HepG2 (cell line): ENCODE results near the gene RBM12. TPM values are rescaled to one million over a fixed set of nuclear protein-coding genes. Genes with fewer than 3 reads are reported as not detected.

Experiments
- ADNP ChIP-seq: sonication (generic); formaldehyde crosslinking; IDR thresholded peaks from 2 replicates; pipeline ENCODE4 v1.4.0; 2020; ENCODE audit warnings: missing genetic modification reagents
- CREBL2 ChIP-seq: sonication (generic); formaldehyde crosslinking; IDR thresholded peaks from 2 replicates; pipeline ENCODE4 v1.8.1; 2023; ENCODE audit warnings: missing genetic modification reagents, mild to moderate bottlenecking, borderline replicate concordance
- FIP1L1 ChIP-seq: fragments of 200-400 bp; formaldehyde crosslinking; IDR thresholded peaks from 2 replicates; pipeline ENCODE4 v1.6.1; 2018; ENCODE audit warnings: low read depth, mild to moderate bottlenecking, low read length, moderate library complexity, borderline replicate concordance; ENCODE audit not compliant: insufficient read depth
- HIVEP1 ChIP-seq: sonication (generic); formaldehyde crosslinking; IDR thresholded peaks from 2 replicates; pipeline ENCODE4 v1.4.0; 2020; ENCODE audit warnings: mild to moderate bottlenecking, missing genetic modification reagents
- KLF15 ChIP-seq: sonication (generic); formaldehyde crosslinking; IDR thresholded peaks from 2 replicates; pipeline ENCODE4 v1.8.1; 2023; ENCODE audit warnings: borderline replicate concordance, mild to moderate bottlenecking, inconsistent platforms, missing genetic modification reagents, mixed read lengths
- MAF1 ChIP-seq: sonication (generic); formaldehyde crosslinking; IDR thresholded peaks from 2 replicates; pipeline ENCODE4 v1.5.0; 2020; ENCODE audit warnings: missing genetic modification reagents, borderline replicate concordance
- MATR3 ChIP-seq: sonication (generic); formaldehyde crosslinking; IDR thresholded peaks from 2 replicates; pipeline ENCODE4 v1.4.0; 2020; ENCODE audit warnings: missing genetic modification reagents
- MZF1 ChIP-seq: sonication (generic); formaldehyde crosslinking; IDR thresholded peaks from 2 replicates; pipeline ENCODE4 v1.8.1; 2023; ENCODE audit warnings: mild to moderate bottlenecking, missing genetic modification reagents, borderline replicate concordance
- TOPORS ChIP-seq: sonication (generic); formaldehyde crosslinking; IDR thresholded peaks from 2 replicates; pipeline ENCODE4 v1.8.0; 2023; ENCODE audit warnings: mild to moderate bottlenecking, missing genetic modification reagents
- ZC3H4 ChIP-seq: sonication (generic); formaldehyde crosslinking; IDR thresholded peaks from 2 replicates; pipeline ENCODE4 v1.4.0; 2020; ENCODE audit warnings: missing genetic modification reagents, borderline replicate concordance
- ZFP91 ChIP-seq: sonication (generic); formaldehyde crosslinking; IDR thresholded peaks from 2 replicates; pipeline ENCODE4 v1.9.0; 2022; ENCODE audit warnings: missing genetic modification reagents, mild to moderate bottlenecking, borderline replicate concordance
- ZIK1 ChIP-seq: sonication (generic); formaldehyde crosslinking; IDR thresholded peaks from 2 replicates; pipeline ENCODE4 v1.5.0; 2020; ENCODE audit warnings: mild to moderate bottlenecking, low read depth, missing genetic modification reagents, borderline replicate concordance
- ZMYM3 ChIP-seq: sonication (generic); formaldehyde crosslinking; IDR thresholded peaks from 2 replicates; pipeline ENCODE4 v1.5.1; 2020; ENCODE audit warnings: mild to moderate bottlenecking, missing genetic modification reagents
- ZNF350 ChIP-seq: sonication (generic); formaldehyde crosslinking; IDR thresholded peaks from 2 replicates; pipeline ENCODE4 v1.4.0; 2020; ENCODE audit warnings: mild to moderate bottlenecking, low read depth, missing genetic modification reagents, borderline replicate concordance
- ZNF839 ChIP-seq: sonication (generic); formaldehyde crosslinking; IDR thresholded peaks from 2 replicates; pipeline ENCODE4 v1.4.0; 2020; ENCODE audit warnings: missing genetic modification reagents, mild to moderate bottlenecking, borderline replicate concordance
- polyA plus RNA-seq, 8 experiments: library from polyadenylated mRNA; depleted of rRNA in 3 of 8; stranded (reverse) in 7 of 8; unstranded in 1 of 8; fragments of >200 nt; fragmentation: Illumina TruSeq in 4 of 8; extraction: Trizol in 4 of 8; gene quantifications; 2 replicates each; pipeline versions ENCODE4 v1.2.1 to v1.2.3, GENCODE V29; 2011 to 2016; ENCODE audit warnings: low read depth in 4 of 8, missing spikeins in 1 of 8, mixed read lengths in 1 of 8; ENCODE audit not compliant: insufficient read depth in 1 of 8
- total RNA-seq, 5 experiments: library from RNA; depleted of rRNA; stranded (reverse); fragments of >200 nt; fragmentation: Illumina TruSeq; extraction: Trizol; gene quantifications; 2 replicates each; pipeline ENCODE4 v1.2.3, GENCODE V29; 2016; ENCODE audit warnings: low read depth in 1 of 5
- TF ChIP-seq, protein P1 (sequence below): sonication (generic); formaldehyde crosslinking; IDR thresholded peaks from 2 replicates; pipeline ENCODE4 v1.4.0; 2020; ENCODE audit warnings: missing genetic modification reagents, borderline replicate concordance
- TF ChIP-seq, protein P2 (sequence below): sonication (generic); formaldehyde crosslinking; IDR thresholded peaks from 2 replicates; pipeline ENCODE4 v1.8.1; 2023; ENCODE audit warnings: mild to moderate bottlenecking, moderate library complexity, missing genetic modification reagents
- TF ChIP-seq, protein P3 (sequence below): IDR thresholded peaks from 2 replicates; pipeline ENCODE4 v1.6.1; 2016; ENCODE audit warnings: missing compliant biosample characterization, missing genetic modification reagents, borderline replicate concordance

The RBM12 gene
- total and polyA plus RNA-seq, 2 of the 13 experiments (the other 11 are each of a cell fraction or from before 2014, with no cell fraction given), result 97.9 to 104 TPM

- TF ChIP-seq, protein P1, sequence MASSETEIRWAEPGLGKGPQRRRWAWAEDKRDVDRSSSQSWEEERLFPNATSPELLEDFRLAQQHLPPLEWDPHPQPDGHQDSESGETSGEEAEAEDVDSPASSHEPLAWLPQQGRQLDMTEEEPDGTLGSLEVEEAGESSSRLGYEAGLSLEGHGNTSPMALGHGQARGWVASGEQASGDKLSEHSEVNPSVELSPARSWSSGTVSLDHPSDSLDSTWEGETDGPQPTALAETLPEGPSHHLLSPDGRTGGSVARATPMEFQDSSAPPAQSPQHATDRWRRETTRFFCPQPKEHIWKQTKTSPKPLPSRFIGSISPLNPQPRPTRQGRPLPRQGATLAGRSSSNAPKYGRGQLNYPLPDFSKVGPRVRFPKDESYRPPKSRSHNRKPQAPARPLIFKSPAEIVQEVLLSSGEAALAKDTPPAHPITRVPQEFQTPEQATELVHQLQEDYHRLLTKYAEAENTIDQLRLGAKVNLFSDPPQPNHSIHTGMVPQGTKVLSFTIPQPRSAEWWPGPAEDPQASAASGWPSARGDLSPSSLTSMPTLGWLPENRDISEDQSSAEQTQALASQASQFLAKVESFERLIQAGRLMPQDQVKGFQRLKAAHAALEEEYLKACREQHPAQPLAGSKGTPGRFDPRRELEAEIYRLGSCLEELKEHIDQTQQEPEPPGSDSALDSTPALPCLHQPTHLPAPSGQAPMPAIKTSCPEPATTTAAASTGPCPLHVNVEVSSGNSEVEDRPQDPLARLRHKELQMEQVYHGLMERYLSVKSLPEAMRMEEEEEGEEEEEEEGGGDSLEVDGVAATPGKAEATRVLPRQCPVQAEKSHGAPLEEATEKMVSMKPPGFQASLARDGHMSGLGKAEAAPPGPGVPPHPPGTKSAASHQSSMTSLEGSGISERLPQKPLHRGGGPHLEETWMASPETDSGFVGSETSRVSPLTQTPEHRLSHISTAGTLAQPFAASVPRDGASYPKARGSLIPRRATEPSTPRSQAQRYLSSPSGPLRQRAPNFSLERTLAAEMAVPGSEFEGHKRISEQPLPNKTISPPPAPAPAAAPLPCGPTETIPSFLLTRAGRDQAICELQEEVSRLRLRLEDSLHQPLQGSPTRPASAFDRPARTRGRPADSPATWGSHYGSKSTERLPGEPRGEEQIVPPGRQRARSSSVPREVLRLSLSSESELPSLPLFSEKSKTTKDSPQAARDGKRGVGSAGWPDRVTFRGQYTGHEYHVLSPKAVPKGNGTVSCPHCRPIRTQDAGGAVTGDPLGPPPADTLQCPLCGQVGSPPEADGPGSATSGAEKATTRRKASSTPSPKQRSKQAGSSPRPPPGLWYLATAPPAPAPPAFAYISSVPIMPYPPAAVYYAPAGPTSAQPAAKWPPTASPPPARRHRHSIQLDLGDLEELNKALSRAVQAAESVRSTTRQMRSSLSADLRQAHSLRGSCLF, result no peak
- peak; percentile 40; the same call in 1 of the 2 replicates for TF ChIP-seq ZMYM3 (CRISPR knock-in tag)
- no peak for TF ChIP-seq MAF1 (CRISPR knock-in tag)
- TF ChIP-seq FIP1L1, result 0 out of 2 replicates have a peak, but pooled peaks have one; percentile 46
- TF ChIP-seq ZNF350 (CRISPR knock-in tag), result 0 out of 2 replicates have a peak, but pooled peaks have one; percentile 72
- TF ChIP-seq ADNP, result no peak
- TF ChIP-seq CREBL2 (CRISPR knock-in tag), result no peak
- peak; percentile 53 for TF ChIP-seq ZFP91 (CRISPR knock-in tag)
- 0 out of 2 replicates have a peak, but pooled peaks have one; percentile 40 for TF ChIP-seq ZC3H4 (CRISPR knock-in tag)
- TF ChIP-seq HIVEP1, result 0 out of 2 replicates have a peak, but pooled peaks have one; percentile 2
- TF ChIP-seq ZIK1 (CRISPR knock-in tag), result no peak; the same call in none of the 2 replicates
- TF ChIP-seq TOPORS, result no peak
- TF ChIP-seq, protein P2, sequence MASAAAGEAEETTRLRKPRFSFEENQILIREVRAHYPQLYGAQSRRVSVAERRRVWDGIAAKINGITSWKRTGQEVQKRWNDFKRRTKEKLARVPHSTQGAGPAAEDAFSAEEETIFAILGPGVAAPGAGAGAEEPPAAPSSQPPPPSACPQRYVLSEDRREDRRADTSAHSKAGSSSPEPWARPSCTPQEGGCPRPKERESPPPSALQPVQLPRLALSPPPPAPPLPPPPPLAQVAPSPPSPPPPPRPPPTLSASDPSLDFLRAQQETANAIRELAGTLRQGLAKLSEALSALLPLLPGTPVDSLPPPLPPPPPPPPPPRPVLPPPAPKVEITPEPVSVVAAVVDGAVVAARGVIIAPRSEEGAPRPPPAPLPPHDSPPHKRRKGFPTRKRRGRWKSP (CRISPR knock-in tag), result peak; percentile 85; the same call in 1 of the 2 replicates
- no peak for TF ChIP-seq KLF15
- TF ChIP-seq MZF1 (CRISPR knock-in tag), result 0 out of 2 replicates have a peak, but pooled peaks have one; percentile 59
- TF ChIP-seq, protein P3, sequence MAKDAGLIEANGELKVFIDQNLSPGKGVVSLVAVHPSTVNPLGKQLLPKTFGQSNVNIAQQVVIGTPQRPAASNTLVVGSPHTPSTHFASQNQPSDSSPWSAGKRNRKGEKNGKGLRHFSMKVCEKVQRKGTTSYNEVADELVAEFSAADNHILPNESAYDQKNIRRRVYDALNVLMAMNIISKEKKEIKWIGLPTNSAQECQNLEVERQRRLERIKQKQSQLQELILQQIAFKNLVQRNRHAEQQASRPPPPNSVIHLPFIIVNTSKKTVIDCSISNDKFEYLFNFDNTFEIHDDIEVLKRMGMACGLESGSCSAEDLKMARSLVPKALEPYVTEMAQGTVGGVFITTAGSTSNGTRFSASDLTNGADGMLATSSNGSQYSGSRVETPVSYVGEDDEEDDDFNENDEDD (CRISPR knock-in tag), result peak; percentile 77; the same call in 1 of the 2 replicates
- TF ChIP-seq ZNF839, result no peak
- no peak for TF ChIP-seq MATR3 (CRISPR knock-in tag)
Measured at GRCh38 chr20:35617397-35618262, 47.1 kb downstream of the RBM12 start (continued).
